HFF-Myc (cell line): ENCODE measurements around the gene APRT.
A peak's percentile ranks its signal among the peaks of the same experiment; 100 is the strongest.

Experiments used
- DNase-seq: peaks from one replicate; pipeline ENCODE4 v3.0.0-alpha.2; 2011; ENCODE audit warnings: low read depth; ENCODE audit errors: extremely low read depth
- H3K4me3 ChIP-seq: replicated peaks from 2 replicates; pipeline ENCODE4 v1.5.1; 2011; ENCODE audit warnings: low read depth, mild to moderate bottlenecking, control low read depth, low read length
- CTCF ChIP-seq: IDR thresholded peaks from 2 replicates; pipeline ENCODE4 v1.5.1; 2012; ENCODE audit warnings: mild to moderate bottlenecking, low read depth, low read length, control low read depth; ENCODE audit errors: missing control alignments

Gene APRT

GRCh38 chr16:88811769-88812512, at the start of gene APRT:
TSS of gene APRT (minus strand) at chr16:88811928. CDS start at chr16:88811899, 29 bp downstream.
- peak within 1 kb of the TSS; percentile 90 for H3K4me3 ChIP-seq
- peak; percentile 87 for DNase-seq
- peak; percentile 18 for TF ChIP-seq CTCF

- no peak for DNase-seq
- H3K4me3 ChIP-seq = no peak overlapping the region
- no peak for TF ChIP-seq CTCF
These were observed 49.6 kb upstream of the APRT start for GRCh38 chr16:88861359-88861758.

- TF ChIP-seq CTCF = no peak
- H3K4me3 ChIP-seq = no peak overlapping the region
- DNase-seq = no peak
These were observed 47.8 kb upstream of the APRT start for GRCh38 chr16:88859381-88860091.

- H3K4me3 ChIP-seq = peak overlapping the region; percentile 98
- DNase-seq = peak; percentile 37
- TF ChIP-seq CTCF = peak; percentile 88
These were observed 46.1 kb upstream of the APRT start for GRCh38 chr16:88857728-88858339.

- peak; percentile 77 for DNase-seq
- peak within 1 kb of the TSS; percentile 98 for H3K4me3 ChIP-seq
- TF ChIP-seq CTCF = no peak
These were observed 45.4 kb upstream of the APRT start, which contains the start of the genes GALNS and TRAPPC2L for GRCh38 chr16:88856828-88857727. TSS of gene GALNS (minus strand) at chr16:88856947. CDS start at chr16:88856877, 70 bp downstream. TSS of gene TRAPPC2L (plus strand) at chr16:88857127. CDS start at chr16:88857151, 24 bp downstream.
